Occipital lobe (tissue), 1 donor: ENCODE measurements around the gene ADPRM. TPM values are rescaled to one million over a fixed set of nuclear protein-coding genes. Genes with fewer than 3 reads are reported as not detected.

Source experiments
- total RNA-seq: library from RNA; depleted of rRNA; stranded (reverse); fragments of >200 nt; gene quantifications from one replicate; pipeline ENCODE4 v1.2.3, GENCODE V29; 2014

ADPRM gene
- total RNA-seq, 1 donor from 2014 or later = 19.8 TPM

Other genes starting within 250 kb of the ADPRM start
- gene MYH4, start 228.0 kb upstream of the ADPRM start, total RNA-seq = not detected
- not detected for gene MYH1, start 179.1 kb upstream of the ADPRM start, total RNA-seq
- 0.62 TPM for gene MYH2, start 147.9 kb upstream of the ADPRM start, total RNA-seq
- gene MYH3, start 40.3 kb upstream of the ADPRM start, total RNA-seq = 1.4 TPM
- gene SCO1, start 61 bp upstream of the ADPRM start, total RNA-seq = 8.4 TPM
- 2.3 TPM for gene TMEM220, start 32.4 kb downstream of the ADPRM start, total RNA-seq
- gene TMEM238L, start 106.5 kb downstream of the ADPRM start, total RNA-seq = not detected
- 0.94 TPM for gene PIRT, start 140.5 kb downstream of the ADPRM start, total RNA-seq